ENCODE data around the gene HDAC8. TPM values are rescaled to one million over a fixed set of nuclear protein-coding genes. Genes with fewer than 3 reads are reported as not detected.
A peak's percentile ranks its signal among the peaks of the same experiment; 100 is the strongest.

HDAC8 gene
- polyA plus RNA-seq, 1 experiment: 24.8 TPM

- Histone ChIP-seq H3K4me3 (ENCODE audit: low read depth, low read length) (no peak overlapping the region), H3K27me3 (ENCODE audit: control insufficient read depth, insufficient read depth, low read length) (no peaks in the 10 kb centered on the region), H3K27ac (ENCODE audit: low read depth, low read length) (no peak overlapping the region), H3K9me3 (ENCODE audit: control insufficient read depth, insufficient read depth, low read length) (no peaks in the 10 kb centered on the region)
- POLR2A ChIA-PET: no interaction called here
- CTCF ChIA-PET: no interaction called here
- DNase-seq (ENCODE audit: low read depth, low spot score): no peak
- TF ChIP-seq CTCF (IDR thresholded peaks at IDR 0.05; ENCODE audit: low read depth, low read length): no peak
Measured at GRCh38 chrX:72282302-72282701, 290.3 kb downstream of the HDAC8 start.

- no peak for TF ChIP-seq CTCF (IDR thresholded peaks at IDR 0.05; ENCODE audit: low read depth, low read length)
- CTCF ChIA-PET: no interaction called here
- Histone ChIP-seq H3K4me3 (ENCODE audit: low read depth, low read length) (no peak overlapping the region), H3K27ac (ENCODE audit: low read depth, low read length) (no peak overlapping the region), H3K9me3 (ENCODE audit: control insufficient read depth, insufficient read depth, low read length) (no peaks in the 10 kb centered on the region), H3K27me3 (ENCODE audit: control insufficient read depth, insufficient read depth, low read length) (no peaks in the 10 kb centered on the region)
- POLR2A ChIA-PET: no interaction called here
- DNase-seq (ENCODE audit: low read depth, low spot score): no peak
Measured at GRCh38 chrX:72280321-72280845, 292.3 kb downstream of the HDAC8 start.

Small RNA genes lying within 50 kb of the gene (small RNA-seq; reads per million reads assigned to genes)
- not detected for gene RF00019 (ENCODE audit: insufficient read length, low read depth)
- 21.8 reads per million, percentile 80 among the genes with 10 or more reads in this experiment for gene RNU2-68P (ENCODE audit: insufficient read length, low read depth)

Other genes with a start within 250 kb of the HDAC8 start
- 4.5 and 4.9 TPM in 2 replicates for gene PHKA1, start 141.5 kb upstream of the HDAC8 start, polyA plus RNA-seq (2011; rRNA removed)
- gene DMRTC1B, start 204.0 kb upstream of the HDAC8 start, polyA plus RNA-seq (2011; rRNA removed): not detected in 2 replicates
- gene FAM236B, start 209.8 kb upstream of the HDAC8 start, polyA plus RNA-seq (2011; rRNA removed): not detected in 2 replicates
- not detected in 2 replicates for gene FAM236D, start 235.4 kb upstream of the HDAC8 start, polyA plus RNA-seq (2011; rRNA removed)

All from AG04450 (cell line).